Liver (tissue), 3 donors: Measurements from ENCODE around the gene ELL.

ENCODE experiments used
- ATF3 ChIP-seq: IDR thresholded peaks from 2 replicates; pipeline ENCODE4 v1.6.1; 2016; ENCODE audit warnings: antibody characterized with exemption
- CTCF ChIP-seq: fragments of 150-350 bp; IDR thresholded peaks from 2 replicates; pipeline ENCODE4 v1.5.1; 2017; ENCODE audit warnings: improper control_type of control experiment, low read depth, low read length; ENCODE audit not compliant: missing input control
- EGR1 ChIP-seq, 2 donors: IDR thresholded peaks; 2 replicates each; pipeline ENCODE4 v1.6.1; 2016 to 2018; ENCODE audit warnings: antibody characterized with exemption in 2 of 2, low read depth in 2 of 2
- GABPA ChIP-seq, 2 donors: IDR thresholded peaks in 1 of 2; conservative IDR thresholded peaks in 1 of 2; 2 replicates each; pipeline ENCODE4 v1.6.1; 2016; ENCODE audit warnings: antibody characterized with exemption in 2 of 2, mild to moderate bottlenecking in 1 of 2, moderate library complexity in 1 of 2
- HNF4A ChIP-seq, 2 donors: conservative IDR thresholded peaks; 2 replicates each; pipeline ENCODE4 v1.6.1; 2016; ENCODE audit warnings: antibody characterized with exemption in 2 of 2, mild to moderate bottlenecking in 2 of 2
- JUND ChIP-seq, 2 donors: IDR thresholded peaks; 2 replicates each; pipeline ENCODE4 v1.6.1; 2016; ENCODE audit warnings: antibody characterized with exemption in 2 of 2
- MAX ChIP-seq: IDR thresholded peaks from 2 replicates; pipeline ENCODE4 v1.6.1; 2016; ENCODE audit warnings: antibody characterized with exemption
- RAD21 ChIP-seq, 2 donors: IDR thresholded peaks; 2 replicates each; pipeline ENCODE4 v1.6.1; 2016; ENCODE audit warnings: antibody characterized with exemption in 2 of 2, mild to moderate bottlenecking in 2 of 2
- REST ChIP-seq: IDR thresholded peaks from 2 replicates; pipeline ENCODE4 v1.6.1; 2016; ENCODE audit warnings: antibody characterized with exemption, mild to moderate bottlenecking
- SP1 ChIP-seq: IDR thresholded peaks from 2 replicates; pipeline ENCODE4 v1.6.1; 2018; ENCODE audit warnings: antibody characterized with exemption, mild to moderate bottlenecking
- TAF1 ChIP-seq: conservative IDR thresholded peaks from 2 replicates; pipeline ENCODE4 v1.6.1; 2016; ENCODE audit warnings: antibody characterized with exemption, mild to moderate bottlenecking
- YY1 ChIP-seq: IDR thresholded peaks from 2 replicates; pipeline ENCODE4 v1.6.1; 2016; ENCODE audit warnings: antibody characterized with exemption, mild to moderate bottlenecking
- ZBTB33 ChIP-seq: IDR thresholded peaks from 2 replicates; pipeline ENCODE4 v1.6.1; 2016; ENCODE audit warnings: antibody characterized with exemption
- donor health status: healthy.
- donor health status: healthy.

- TF ChIP-seq CTCF: no peak
- TF ChIP-seq RAD21 (IDR thresholded peaks at IDR 0.05): no peak
- no peak for TF ChIP-seq EGR1 (IDR thresholded peaks at IDR 0.05; ENCODE audit: low read depth in 2 of 2)
- TF ChIP-seq MAX: no peak
- no peak for TF ChIP-seq YY1
- TF ChIP-seq SP1: no peak
- no peak for TF ChIP-seq REST
- no peak for TF ChIP-seq ZBTB33
- TF ChIP-seq TAF1: no peak
- no peak for TF ChIP-seq HNF4A (conservative IDR thresholded peaks at IDR 0.05)
- no peak for TF ChIP-seq JUND (IDR thresholded peaks at IDR 0.05)
- no peak for TF ChIP-seq GABPA (IDR thresholded peaks at IDR 0.05 in 1 of 2, conservative IDR thresholded peaks at IDR 0.05 in 1 of 2)
- TF ChIP-seq ATF3: no peak
These were observed 99.2 kb downstream of the ELL start for GRCh38 chr19:18422530-18423191.
